Activated CD8-positive, alpha-beta memory T cell treated with anti-CD3 and anti-CD28 coated beads, Interleukin-2, amount 50 U/mL, for 48 hours (primary cell): ENCODE results near the gene ATP6AP2.
A peak's percentile ranks its signal among the peaks of the same experiment; 100 is the strongest.
"Not testable (repeated sequence)": the region's sequence is repeated elsewhere in the genome, so short reads cannot be mapped to it uniquely, and the experiment has no call there.

Experiments used
- DNase-seq: peaks from one replicate; pipeline ENCODE4 v3.0.0-alpha.2; 2020

The ATP6AP2 gene

GRCh38 chrX:40576291-40576690 lies 4.5 kb upstream of the ATP6AP2 start:
- DNase-seq: no peak

GRCh38 chrX:40578039-40578695 lies 2.6 kb upstream of the ATP6AP2 start:
- DNase-seq: no peak

- DNase-seq: no peak
Measured at GRCh38 chrX:40579141-40579540, 1.6 kb upstream of the ATP6AP2 start.

- DNase-seq: no peak
Measured at GRCh38 chrX:40579900-40580536, 752 bp upstream of the ATP6AP2 start.

- no peak for DNase-seq
Measured at GRCh38 chrX:40581336-40581920, 658 bp downstream of the ATP6AP2 start.

- not testable (repeated sequence) for DNase-seq
Measured at GRCh38 chrX:40582178-40582577, 1.4 kb downstream of the ATP6AP2 start.

GRCh38 chrX:40582811-40583210 lies 2.0 kb downstream of the ATP6AP2 start:
- DNase-seq: no peak

GRCh38 chrX:40587623-40588022 lies 6.9 kb downstream of the ATP6AP2 start:
- not testable (repeated sequence) for DNase-seq

- DNase-seq: not testable (repeated sequence)
Measured at GRCh38 chrX:40589616-40590321, 9.0 kb downstream of the ATP6AP2 start.

GRCh38 chrX:40603446-40603845 lies 22.7 kb downstream of the ATP6AP2 start:
- DNase-seq: no peak

GRCh38 chrX:40607381-40607780 lies 26.6 kb downstream of the ATP6AP2 start:
- no peak for DNase-seq

GRCh38 chrX:40612511-40612910 lies 31.7 kb downstream of the ATP6AP2 start:
- no peak for DNase-seq

GRCh38 chrX:40615976-40616375 lies 35.2 kb downstream of the ATP6AP2 start:
- DNase-seq: no peak

GRCh38 chrX:40617566-40617965 lies 36.8 kb downstream of the ATP6AP2 start:
- DNase-seq: no peak

GRCh38 chrX:40622479-40623138 lies 41.8 kb downstream of the ATP6AP2 start:
- no peak for DNase-seq

GRCh38 chrX:40623139-40623536 lies 42.4 kb downstream of the ATP6AP2 start, which contains the start of gene MPC1L:
Gene MPC1L (plus strand): TSS chrX:40623428. CDS start chrX:40623566, 138 bp downstream.
- DNase-seq: no peak

GRCh38 chrX:40623665-40624064 lies 42.9 kb downstream of the ATP6AP2 start:
- DNase-seq: no peak

- DNase-seq: no peak
Measured at GRCh38 chrX:40625294-40625693, 44.5 kb downstream of the ATP6AP2 start.

- no peak for DNase-seq
Measured at GRCh38 chrX:40628506-40628905, 47.7 kb downstream of the ATP6AP2 start.

GRCh38 chrX:40632199-40632598 lies 51.4 kb downstream of the ATP6AP2 start:
- no peak for DNase-seq

GRCh38 chrX:40637687-40638086 lies 56.9 kb downstream of the ATP6AP2 start:
- DNase-seq: no peak

GRCh38 chrX:40644176-40644575 lies 63.4 kb downstream of the ATP6AP2 start:
- no peak for DNase-seq

GRCh38 chrX:40644821-40645358 lies 64.1 kb downstream of the ATP6AP2 start:
- peak; percentile 54 for DNase-seq
